SK-N-SH (cell line): ENCODE results near the gene SH3BGRL2. TPM values are rescaled to one million over a fixed set of nuclear protein-coding genes. Genes with fewer than 3 reads are reported as not detected.

Source experiments
- CTCF ChIA-PET: fragments of 300-600, 350-600 bp; formaldehyde crosslinking; extraction: SDS; loops from one replicate; lab custom pipeline; 2021; lab: Yijun Ruan, JAX
- POLR2A ChIA-PET: fragments of 350-600 bp; sonication (Branson Sonifier 250); formaldehyde crosslinking; extraction: SDS; loops from one replicate; lab custom pipeline; 2020; ENCODE audit warnings: antibody characterized with exemption, inconsistent platforms; lab: Yijun Ruan, JAX
- DNase-seq: peaks from one replicate; pipeline ENCODE4 v3.0.0; 2012
- H2AFZ ChIP-seq: fragments of 200-600 bp; sonication (generic); 2 replicates; pipeline ENCODE4 v1.8.1; 2016; ENCODE audit warnings: antibody characterized with exemption, mild to moderate bottlenecking, low read depth
- H3F3A ChIP-seq: fragments of 200-600 bp; sonication (generic); replicated peaks from 2 replicates; pipeline ENCODE3; 2016; ENCODE audit warnings: antibody characterized with exemption, mild to moderate bottlenecking; ENCODE audit not compliant: insufficient read depth
- H3K27ac ChIP-seq, 2 experiments: fragments of 200-500 bp in 1 of 2; fragments of 200-600 bp in 1 of 2; sonication (Bioruptor generic) in 1 of 2; sonication (generic), shearing (Covaris generic) in 1 of 2; 2 replicates each; pipeline versions ENCODE4 v1.5.1 to v1.6.1; 2014 to 2016; ENCODE audit warnings: low read depth in 2 of 2, inconsistent platforms in 1 of 2, low read length in 1 of 2, mild to moderate bottlenecking in 1 of 2, mixed read lengths in 1 of 2
- H3K27me3 ChIP-seq: fragments of 200-600 bp; sonication (generic), shearing (Covaris generic); 2 replicates; pipeline ENCODE4 v1.6.1; 2016; ENCODE audit warnings: mixed run types; ENCODE audit not compliant: insufficient read depth
- H3K36me3 ChIP-seq, 2 experiments: fragments of 200-500 bp in 1 of 2; fragments of 200-600 bp in 1 of 2; sonication (Bioruptor generic) in 1 of 2; sonication (generic) in 1 of 2; replicated peaks in 1 of 2; 2 replicates each; pipeline versions ENCODE3 to v1.5.1; 2014 to 2016; ENCODE audit warnings: low read length in 1 of 2, mild to moderate bottlenecking in 1 of 2; ENCODE audit not compliant: insufficient read depth in 2 of 2, control insufficient read depth in 1 of 2
- H3K4me1 ChIP-seq, 2 experiments: fragments of 200-500 bp in 1 of 2; fragments of 200-600 bp in 1 of 2; sonication (Bioruptor generic) in 1 of 2; sonication (generic), shearing (Covaris generic) in 1 of 2; 2 replicates each; pipeline versions ENCODE4 v1.5.1 to v1.6.1; 2014 to 2016; ENCODE audit warnings: low read depth in 1 of 2, low read length in 1 of 2, mixed run types in 1 of 2; ENCODE audit not compliant: insufficient read depth in 2 of 2, control insufficient read depth in 1 of 2
- H3K4me2 ChIP-seq: fragments of 200-600 bp; sonication (generic), shearing (Covaris generic); 2 replicates; pipeline ENCODE4 v1.6.1; 2017; ENCODE audit warnings: mixed run types
- H3K4me3 ChIP-seq, 2 experiments: fragments of 200-500 bp in 1 of 2; fragments of 200-600 bp in 1 of 2; sonication (Bioruptor generic) in 1 of 2; sonication (generic), shearing (Covaris generic) in 1 of 2; 2 replicates each; pipeline versions ENCODE4 v1.5.1 to v1.8.1; 2014 to 2016; ENCODE audit warnings: low read depth in 2 of 2, inconsistent platforms in 1 of 2, low read length in 1 of 2, mild to moderate bottlenecking in 1 of 2, mixed read lengths in 1 of 2, moderate library complexity in 1 of 2
- H3K79me2 ChIP-seq: fragments of 200-600 bp; sonication (generic); 2 replicates; pipeline ENCODE4 v1.8.1; 2017; ENCODE audit warnings: mild to moderate bottlenecking; ENCODE audit not compliant: insufficient read depth
- H3K9ac ChIP-seq: fragments of 200-600 bp; sonication (generic); 2 replicates; pipeline ENCODE4 v1.6.1; 2017; ENCODE audit warnings: mixed run types
- H3K9me2 ChIP-seq: fragments of 200-600 bp; sonication (generic); 2 replicates; pipeline ENCODE4 v1.6.1; 2017; ENCODE audit warnings: mixed run types
- H3K9me3 ChIP-seq: fragments of 200-600 bp; sonication (generic); 2 replicates; pipeline ENCODE4 v1.6.1; 2017; ENCODE audit warnings: mixed run types, mild to moderate bottlenecking, moderate library complexity
- H4K20me1 ChIP-seq: fragments of 200-600 bp; sonication (generic); 2 replicates; pipeline ENCODE4 v1.6.1; 2017; ENCODE audit warnings: mild to moderate bottlenecking, mixed run types; ENCODE audit not compliant: insufficient read depth
- EP300 ChIP-seq, 2 experiments: IDR thresholded peaks; 2 replicates each; pipeline versions ENCODE4 v1.4.0 to v1.6.1; 2012; ENCODE audit warnings: borderline replicate concordance in 1 of 2, low read depth in 1 of 2, low read length in 1 of 2
- FOXJ3 ChIP-seq: sonication (generic); formaldehyde crosslinking; IDR thresholded peaks from 2 replicates; pipeline ENCODE4 v1.5.1; 2020; ENCODE audit warnings: mild to moderate bottlenecking, missing genetic modification reagents
- GATA2 ChIP-seq: sonication (generic); formaldehyde crosslinking; IDR thresholded peaks from 2 replicates; pipeline ENCODE4 v1.5.0; 2020; ENCODE audit warnings: mild to moderate bottlenecking, missing genetic modification reagents
- MEF2A ChIP-seq: IDR thresholded peaks from 2 replicates; pipeline ENCODE4 v1.4.0; 2012; ENCODE audit warnings: low read depth, borderline replicate concordance
- MXI1 ChIP-seq: IDR thresholded peaks from 2 replicates; pipeline ENCODE4 v1.6.1; 2012; ENCODE audit warnings: mild to moderate bottlenecking, low read depth, low read length, improper control_type of control experiment
- REST ChIP-seq: IDR thresholded peaks from 2 replicates; pipeline ENCODE4 v1.6.1; 2012; ENCODE audit warnings: mild to moderate bottlenecking, low read depth, low read length, moderate library complexity
- RFX5 ChIP-seq: IDR thresholded peaks from 2 replicates; pipeline ENCODE4 v1.6.1; 2012; ENCODE audit warnings: mild to moderate bottlenecking, improper control_type of control experiment, low read length
- TAF1 ChIP-seq: IDR thresholded peaks from 2 replicates; pipeline ENCODE4 v1.6.1; 2012; ENCODE audit warnings: low read depth, mild to moderate bottlenecking, low read length, moderate library complexity, borderline replicate concordance
- YY1 ChIP-seq: IDR thresholded peaks from 2 replicates; pipeline ENCODE4 v1.4.0; 2012; ENCODE audit warnings: low read depth, mild to moderate bottlenecking
- ZBTB33 ChIP-seq: IDR thresholded peaks from 2 replicates; pipeline ENCODE4 v1.4.0; 2012; ENCODE audit warnings: low read depth, borderline replicate concordance
- WGBS: methylation state at CpG from one replicate; pipeline ENCODE4 v1.1.6; 2017; ENCODE audit warnings: low lambda C conversion rate; 5-methylcytosine and 5-hydroxymethylcytosine counted together
- polyA plus RNA-seq, 3 experiments: library from polyadenylated mRNA; depleted of rRNA; stranded (reverse); fragments of >200 nt; gene quantifications; 2 replicates each; pipeline ENCODE4 v1.2.3, GENCODE V29; 2012
- TF ChIP-seq, protein P1 (sequence below): fragments of 200-600 bp; sonication (generic); IDR thresholded peaks from 2 replicates; pipeline ENCODE4 v1.6.1; 2017; ENCODE audit warnings: antibody characterized with exemption, mild to moderate bottlenecking, moderate library complexity

The SH3BGRL2 gene
- polyA plus RNA-seq, 1 of the 3 experiments (the other 2 are of a cell fraction) = 1.4 TPM

DNA sequence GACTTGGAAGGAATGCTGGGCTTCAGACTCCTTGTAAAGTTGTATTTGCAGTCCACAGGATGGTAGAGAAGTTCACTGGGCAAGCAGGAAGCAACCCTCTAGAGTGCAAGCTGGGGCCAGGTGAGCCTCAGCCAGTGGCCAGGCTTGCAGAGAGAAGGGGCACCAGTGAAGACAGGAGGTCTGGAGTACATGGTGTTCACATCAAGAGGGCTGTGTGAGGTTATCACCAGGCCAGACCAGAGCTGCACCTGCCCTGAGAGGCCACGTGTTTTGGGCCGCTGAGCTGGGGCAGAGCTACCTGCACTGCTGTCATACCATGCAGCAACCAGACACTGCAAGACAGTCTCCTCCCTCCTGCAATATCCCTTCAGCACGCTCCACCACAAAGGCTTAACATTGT lies 79.0 kb downstream of the SH3BGRL2 start:
- H3K27me3 ChIP-seq = no peaks in the 10 kb centered on the region
- no peaks in the 10 kb centered on the region for H4K20me1 ChIP-seq
- no peak overlapping the region for H3K27ac ChIP-seq
- H3K4me1 ChIP-seq = peaks cover 0 to 5% of the 10 kb centered on the region in 2 experiments; a peak in 1 of 4 replicates
- CTCF ChIA-PET = interaction anchor here (1.2 to 11.0 kb wide), 4 partner anchors 9 to 158 kb away, joined by 3 to 106 read pairs (median 4); no protein-coding TSS in a partner anchor
- H3K36me3 ChIP-seq = no peaks in the 10 kb centered on the region
- H2AFZ ChIP-seq = no peak overlapping the region
- H3K4me2 ChIP-seq = no peak overlapping the region
- TF ChIP-seq REST (no peak), EP300 (IDR thresholded peaks at IDR 0.05; ENCODE audit: borderline replicate concordance in 1 of 2, low read depth in 1 of 2, low read length in 1 of 2) (no peak), FOXJ3 (CRISPR knock-in tag) (no peak), GATA2 (no peak), ZBTB33 (no peak), RFX5 (no peak), MEF2A (no peak)
- TF ChIP-seq, all 33 proteins: peak for 0
- POLR2A ChIA-PET = no interaction called here
- H3F3A ChIP-seq = no peaks in the 10 kb centered on the region
- H3K9me3 ChIP-seq = no peaks in the 10 kb centered on the region
- no peak overlapping the region for H3K4me3 ChIP-seq
- no peak overlapping the region for H3K9ac ChIP-seq
- WGBS = 82% methylated on average over 2 of the region's 3 CpGs
- DNase-seq = no peak
- H3K79me2 ChIP-seq = no peaks in the 10 kb centered on the region
- no peaks in the 10 kb centered on the region for H3K9me2 ChIP-seq

GRCh38 chr6:79711167-79711566 lies 80.0 kb downstream of the SH3BGRL2 start:
- CTCF ChIA-PET = interaction anchor here (1.1 to 11.0 kb wide), 7 partner anchors 8 to 158 kb away, joined by 3 to 106 read pairs (median 5); no protein-coding TSS in a partner anchor
- H3K4me2 ChIP-seq = no peak overlapping the region

More at GRCh38 chr6:79711167-79711566, 80.0 kb downstream of the SH3BGRL2 start:
- peaks cover 0 to 5% of the 10 kb centered on the region in 2 experiments; a peak in 1 of 4 replicates for H3K4me1 ChIP-seq
- H3F3A ChIP-seq = no peaks in the 10 kb centered on the region
- H3K4me3 ChIP-seq = no peak overlapping the region
- no peaks in the 10 kb centered on the region for H3K9me3 ChIP-seq
- no peaks in the 10 kb centered on the region for H3K79me2 ChIP-seq
- 71% methylated on average over 4 of the region's 4 CpGs for WGBS
- no peak for DNase-seq
- POLR2A ChIA-PET = no interaction called here
- no peaks in the 10 kb centered on the region for H3K27me3 ChIP-seq
- no peaks in the 10 kb centered on the region for H3K36me3 ChIP-seq
- no peak overlapping the region for H3K27ac ChIP-seq
- H3K9ac ChIP-seq = no peak overlapping the region
- H2AFZ ChIP-seq = no peak overlapping the region
- no peaks in the 10 kb centered on the region for H4K20me1 ChIP-seq
- TF ChIP-seq YY1 (no peak), TAF1 (no peak), MXI1 (no peak)
- TF ChIP-seq, protein P1, sequence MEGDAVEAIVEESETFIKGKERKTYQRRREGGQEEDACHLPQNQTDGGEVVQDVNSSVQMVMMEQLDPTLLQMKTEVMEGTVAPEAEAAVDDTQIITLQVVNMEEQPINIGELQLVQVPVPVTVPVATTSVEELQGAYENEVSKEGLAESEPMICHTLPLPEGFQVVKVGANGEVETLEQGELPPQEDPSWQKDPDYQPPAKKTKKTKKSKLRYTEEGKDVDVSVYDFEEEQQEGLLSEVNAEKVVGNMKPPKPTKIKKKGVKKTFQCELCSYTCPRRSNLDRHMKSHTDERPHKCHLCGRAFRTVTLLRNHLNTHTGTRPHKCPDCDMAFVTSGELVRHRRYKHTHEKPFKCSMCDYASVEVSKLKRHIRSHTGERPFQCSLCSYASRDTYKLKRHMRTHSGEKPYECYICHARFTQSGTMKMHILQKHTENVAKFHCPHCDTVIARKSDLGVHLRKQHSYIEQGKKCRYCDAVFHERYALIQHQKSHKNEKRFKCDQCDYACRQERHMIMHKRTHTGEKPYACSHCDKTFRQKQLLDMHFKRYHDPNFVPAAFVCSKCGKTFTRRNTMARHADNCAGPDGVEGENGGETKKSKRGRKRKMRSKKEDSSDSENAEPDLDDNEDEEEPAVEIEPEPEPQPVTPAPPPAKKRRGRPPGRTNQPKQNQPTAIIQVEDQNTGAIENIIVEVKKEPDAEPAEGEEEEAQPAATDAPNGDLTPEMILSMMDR = no peak
- H3K9me2 ChIP-seq = no peaks in the 10 kb centered on the region
